GM19328 (cell line): Measurements from ENCODE around the gene MYADM.
"Not testable (repeated sequence)": the region's sequence is repeated elsewhere in the genome, so short reads cannot be mapped to it uniquely, and the experiment has no call there.

Experiments used
- ATAC-seq: cut with Tn5 transposase; IDR thresholded peaks from one replicate; pipeline ENCODE4 v1.9.1; 2021; ENCODE audit warnings: mild to moderate bottlenecking, moderate library complexity; ENCODE audit not compliant: unreplicated experiment

Gene MYADM, protein sequence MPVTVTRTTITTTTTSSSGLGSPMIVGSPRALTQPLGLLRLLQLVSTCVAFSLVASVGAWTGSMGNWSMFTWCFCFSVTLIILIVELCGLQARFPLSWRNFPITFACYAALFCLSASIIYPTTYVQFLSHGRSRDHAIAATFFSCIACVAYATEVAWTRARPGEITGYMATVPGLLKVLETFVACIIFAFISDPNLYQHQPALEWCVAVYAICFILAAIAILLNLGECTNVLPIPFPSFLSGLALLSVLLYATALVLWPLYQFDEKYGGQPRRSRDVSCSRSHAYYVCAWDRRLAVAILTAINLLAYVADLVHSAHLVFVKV

GRCh38 chr19:53867225-53868090, at the start of gene MYADM:
Gene MYADM (plus strand): TSS chr19:53867883. CDS start chr19:53873530, 5,647 bp downstream.
- ATAC-seq, result peak; percentile 63

- no peak for ATAC-seq
Measured at GRCh38 chr19:53818756-53819155, 48.9 kb upstream of the MYADM start.

GRCh38 chr19:53819861-53820260, 47.8 kb upstream of the MYADM start:
- ATAC-seq, result no peak

DNA sequence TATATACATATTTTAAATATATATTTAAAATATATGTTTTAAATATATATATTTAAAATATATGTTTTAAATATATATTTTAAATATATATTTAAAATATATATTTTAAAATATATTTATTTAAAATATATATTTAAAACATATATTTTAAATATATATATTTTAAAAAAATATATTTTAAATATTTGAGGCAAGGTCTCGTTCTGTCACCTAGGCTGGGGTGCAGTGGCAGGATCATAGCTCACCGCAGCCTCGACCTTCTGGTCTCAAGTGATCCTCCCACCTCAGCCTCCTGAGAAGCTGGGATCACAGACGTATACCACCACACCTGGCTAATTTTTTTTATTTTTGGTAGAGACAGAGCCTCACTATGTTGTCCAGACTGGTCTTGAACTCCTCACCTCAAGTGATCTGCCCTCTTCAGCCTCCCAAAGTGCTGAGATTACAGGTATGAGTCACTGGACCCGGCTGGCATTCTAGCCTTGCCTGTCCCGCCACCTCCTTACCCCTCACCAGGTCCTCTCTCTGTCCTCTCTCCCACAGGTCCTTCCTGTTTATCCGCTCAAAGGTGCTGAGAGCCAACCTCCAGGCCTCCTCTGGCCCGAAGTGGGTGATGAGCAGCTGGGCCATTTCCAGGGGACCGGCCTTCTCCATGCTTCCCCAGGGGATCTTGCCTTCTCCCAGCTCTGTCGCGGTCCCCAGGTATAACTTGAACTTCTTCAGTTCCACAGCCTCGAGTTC, 44.1 kb upstream of the MYADM start:
- no peak for ATAC-seq

DNA sequence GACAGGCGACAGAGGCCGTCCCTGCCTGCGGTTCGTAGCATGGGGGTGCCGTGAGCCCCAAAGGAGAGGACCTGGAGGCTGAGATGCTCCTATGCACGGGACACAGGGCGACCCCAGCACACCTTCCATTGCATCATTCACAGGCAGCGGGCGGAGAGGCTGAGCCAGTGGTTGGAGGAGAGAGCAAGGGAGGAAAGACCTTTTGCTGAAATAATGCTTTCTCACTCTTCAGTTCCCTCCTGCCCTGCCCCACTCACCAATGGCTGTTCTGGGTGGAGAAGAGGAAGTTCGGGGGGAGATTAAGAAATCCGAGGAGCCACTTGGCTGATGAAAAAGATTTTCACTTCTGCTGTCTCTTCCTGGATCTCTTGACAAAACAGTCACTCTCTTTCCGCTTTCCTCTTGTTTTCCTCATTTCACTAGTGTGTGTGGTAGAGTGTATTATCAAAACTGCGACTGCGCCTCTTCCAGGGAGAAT, 43.5 kb upstream of the MYADM start, which contains the start of gene NLRP12:
NLRP12 (minus strand) TSS at position 181 of the 478 bp plus-strand sequence; CDS start at position 41, 140 bp downstream.
- ATAC-seq, result no peak

GRCh38 chr19:53826876-53827275, 40.8 kb upstream of the MYADM start:
- no peak for ATAC-seq

- ATAC-seq, result no peak
Measured at GRCh38 chr19:53828531-53828930, 39.2 kb upstream of the MYADM start.

GRCh38 chr19:53832861-53833260, 34.8 kb upstream of the MYADM start:
- not testable (repeated sequence) for ATAC-seq

DNA sequence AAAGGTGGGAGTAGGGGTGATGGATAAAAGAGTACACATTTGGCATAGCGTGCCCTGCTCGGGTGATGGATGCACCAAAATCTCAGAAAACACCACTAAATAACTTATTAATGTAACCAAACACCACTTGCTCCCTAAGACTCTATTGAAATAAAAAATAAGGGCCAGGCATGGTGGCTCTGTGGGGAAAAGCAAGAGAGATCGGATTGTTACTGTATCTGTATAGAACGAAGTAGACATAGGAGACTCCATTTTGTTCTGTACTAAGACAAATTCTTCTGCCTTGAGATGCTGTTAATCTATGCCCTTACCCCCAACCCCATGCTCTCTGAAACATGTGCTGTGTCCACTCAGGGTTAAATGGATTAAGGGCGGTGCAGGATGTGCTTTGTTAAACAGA, 29.2 kb upstream of the MYADM start:
- ATAC-seq, result not testable (repeated sequence)

DNA sequence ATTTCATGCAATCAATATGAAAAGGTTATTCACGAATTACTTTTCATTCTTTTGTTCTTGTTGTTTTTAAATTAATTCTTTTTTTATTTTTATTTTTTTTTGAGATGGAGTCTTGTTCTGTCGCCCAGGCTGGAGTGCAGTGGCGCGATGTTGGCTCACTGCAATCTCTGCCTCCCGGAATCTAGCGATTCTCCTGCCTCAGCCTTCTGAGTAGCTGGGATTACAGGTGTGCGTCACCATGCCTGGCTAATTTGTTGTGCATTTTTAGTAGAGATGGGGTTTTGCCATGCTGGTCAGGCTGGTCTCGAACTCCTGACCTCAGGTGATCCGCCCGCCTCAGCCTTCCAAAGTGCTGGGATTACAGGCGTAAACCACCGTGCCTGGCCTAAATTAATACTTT, 27.4 kb upstream of the MYADM start:
- ATAC-seq, result not testable (repeated sequence)

DNA sequence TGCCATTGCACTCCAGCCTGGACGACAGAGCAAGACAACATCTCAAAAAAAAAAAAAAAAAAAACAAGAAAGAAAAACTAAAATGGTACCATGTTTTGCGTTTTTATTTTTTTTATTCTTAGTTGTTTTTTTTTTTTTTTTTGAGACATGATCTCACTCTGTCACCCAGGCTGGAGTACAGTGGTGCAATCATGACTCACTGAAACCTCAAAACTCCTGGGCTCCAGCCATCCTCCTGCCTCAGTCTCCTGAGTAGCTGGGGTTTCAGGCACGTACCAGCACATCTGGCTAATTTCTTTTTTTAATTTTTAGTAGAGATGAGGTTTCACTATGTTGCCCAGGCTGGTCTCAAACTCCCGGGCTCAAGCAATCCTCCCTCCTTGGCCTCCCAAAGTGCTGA, 26.8 kb upstream of the MYADM start:
- ATAC-seq, result not testable (repeated sequence)

- ATAC-seq, result no peak
Measured at GRCh38 chr19:53844849-53845246, 22.8 kb upstream of the MYADM start.

DNA sequence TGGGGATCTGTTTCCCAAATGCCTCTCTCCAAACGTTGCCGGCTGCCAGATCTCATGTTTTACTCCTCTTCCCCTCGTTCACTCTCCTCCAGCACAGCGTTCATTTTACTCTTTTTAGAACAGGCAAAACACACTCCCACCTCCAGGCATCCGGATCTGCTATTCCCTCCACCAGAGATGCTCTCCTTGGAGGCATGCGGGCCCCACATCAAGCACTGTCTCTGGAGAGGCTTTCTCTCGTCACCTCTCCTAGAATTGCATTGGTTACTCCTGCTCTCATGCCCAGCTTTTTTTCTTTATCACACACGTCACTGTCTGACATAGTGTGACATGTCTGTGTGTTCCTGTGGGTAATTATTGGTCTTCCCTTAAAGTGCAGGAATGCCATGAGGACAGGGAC, 20.1 kb upstream of the MYADM start:
- no peak for ATAC-seq

- no peak for ATAC-seq
Measured at GRCh38 chr19:53849237-53849676, 18.4 kb upstream of the MYADM start.

- ATAC-seq, result no peak
Measured at GRCh38 chr19:53853707-53854106, 14.0 kb upstream of the MYADM start.

- ATAC-seq, result no peak
Measured at GRCh38 chr19:53864308-53864836, 3.3 kb upstream of the MYADM start.

DNA sequence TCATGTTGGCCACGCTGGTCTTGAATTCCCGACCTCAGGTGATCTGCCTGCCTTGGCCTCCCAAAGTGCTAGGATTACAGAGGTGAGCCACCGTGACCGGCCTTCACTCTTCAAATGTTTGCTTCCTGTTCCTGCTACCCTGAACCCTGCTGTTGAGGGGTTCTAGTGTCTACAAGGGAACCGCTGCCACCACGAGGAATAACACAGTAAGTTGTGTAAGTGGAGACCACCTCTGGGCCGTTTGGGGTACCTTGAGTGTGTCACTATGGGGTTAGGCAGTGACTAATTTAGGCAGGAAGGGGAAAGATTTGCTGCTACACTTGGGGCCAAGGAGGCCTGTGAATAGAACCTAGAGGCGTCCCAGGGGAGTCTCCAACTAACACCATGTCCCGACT, 2.2 kb upstream of the MYADM start:
- no peak for ATAC-seq

DNA sequence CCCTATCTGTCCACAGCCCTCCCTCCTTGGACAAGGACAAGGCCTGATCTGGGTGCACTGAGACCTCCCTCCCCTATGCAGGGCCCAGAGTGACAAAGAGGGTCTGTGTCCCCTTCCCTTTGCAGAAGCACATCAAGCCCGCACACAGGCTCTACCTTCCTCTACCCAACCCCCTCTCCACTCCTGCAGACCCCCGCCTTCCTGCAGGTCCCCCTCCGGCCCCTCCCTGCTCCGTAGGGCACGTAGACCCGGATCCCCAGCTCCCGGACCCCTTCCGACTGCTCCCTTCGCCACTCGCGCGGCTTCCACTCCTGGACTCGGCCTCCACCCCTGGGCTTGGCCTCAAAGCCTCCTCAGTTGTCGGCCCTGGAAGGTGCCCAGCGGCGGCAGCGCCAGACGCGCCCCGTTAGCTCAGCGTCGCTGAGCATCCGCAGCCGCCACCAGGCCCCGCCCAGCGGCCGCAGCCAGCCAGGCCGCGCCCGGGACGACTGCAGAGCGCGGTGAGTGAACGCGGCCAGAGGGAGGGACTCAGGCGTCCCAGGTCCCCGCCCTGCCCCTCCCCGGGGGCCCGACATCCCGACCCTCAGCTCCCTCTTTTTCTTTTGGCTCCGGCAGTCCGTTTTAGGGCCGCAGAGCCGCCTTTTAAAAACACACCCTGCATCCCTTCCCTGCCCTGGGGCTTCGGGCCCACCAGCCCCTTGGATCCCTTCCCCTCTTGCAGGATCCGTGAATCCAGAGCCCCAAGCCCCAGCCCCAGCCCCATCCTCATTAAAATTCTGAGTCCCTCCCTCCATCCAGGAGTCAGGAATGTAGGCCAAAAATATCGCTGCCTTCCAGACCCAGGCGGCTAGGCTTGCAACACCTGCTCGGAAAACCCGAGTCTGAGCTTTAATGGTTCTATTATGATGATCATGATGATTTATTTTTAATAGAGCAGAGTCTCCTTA, 1.5 kb upstream of the MYADM start:
- no peak for ATAC-seq

DNA sequence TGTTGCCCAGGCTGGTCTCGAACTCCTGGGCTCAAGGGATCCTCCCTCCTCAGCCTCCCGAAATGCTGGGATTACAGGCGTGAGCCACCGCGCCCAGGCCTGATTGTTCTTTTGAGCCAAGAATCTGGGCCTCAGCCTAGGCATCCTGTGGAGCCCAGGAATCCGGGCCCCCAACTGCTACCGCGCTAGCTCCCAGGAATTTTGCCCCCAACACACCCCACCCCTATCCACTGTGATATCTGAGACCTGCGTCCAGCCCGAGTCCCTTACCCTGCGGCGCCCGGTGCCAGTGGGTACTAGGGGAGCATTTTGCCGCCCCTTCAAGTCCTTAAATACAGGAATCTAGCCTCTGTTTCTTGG, 838 bp upstream of the MYADM start:
- ATAC-seq, result no peak
